ENCODE results near the gene COLEC11.

DNA sequence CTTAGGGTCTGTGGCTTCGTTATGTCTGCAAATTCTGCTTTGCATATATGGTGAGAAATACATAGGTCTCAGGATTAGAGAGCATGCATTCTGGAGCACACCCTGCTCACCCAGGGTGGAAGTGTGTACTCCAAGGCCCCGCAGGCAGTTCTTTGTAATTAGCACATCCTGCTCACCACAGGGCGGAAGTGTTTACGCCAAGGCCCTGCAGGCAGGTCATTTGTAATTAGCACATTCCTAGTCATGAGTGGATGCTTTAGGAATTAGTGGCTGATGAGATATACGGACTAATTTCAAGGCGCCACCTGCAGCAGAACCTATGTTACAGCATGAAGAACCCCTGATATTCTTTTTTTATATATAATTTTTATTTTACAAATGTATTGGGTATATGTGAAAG lies 67.3 kb downstream of the COLEC11 start:
- TF ChIP-seq POLR2A (IDR thresholded peaks at IDR 0.05; ENCODE audit: low read depth, low read length) = no peak
- no peak for TF ChIP-seq POLR2AphosphoS5 (IDR thresholded peaks at IDR 0.05; ENCODE audit: low read depth, low read length)

All from GM12892 (cell line).